Uterus (tissue), 4 donors: ENCODE data around the gene PFKL. TPM values are rescaled to one million over a fixed set of nuclear protein-coding genes. Genes with fewer than 3 reads are reported as not detected.
"Not testable (repeated sequence)": the region's sequence is repeated elsewhere in the genome, so short reads cannot be mapped to it uniquely, and the experiment has no call there.

Experiments used
- DNase-seq, 2 donors: peaks; one replicate each; pipeline ENCODE4 v3.0.0-alpha.2; 2019 to 2020
- H3K27ac ChIP-seq, 2 donors: fragments of 200-600 bp; sonication (generic); 1 replicate in 1 of 2; 2 replicates in 1 of 2; pipeline ENCODE4 v1.5.1; 2016 to 2018
- H3K27me3 ChIP-seq, 2 donors: fragments of 200-600 bp; sonication (generic); one replicate each; pipeline ENCODE4 v1.5.1; 2018 to 2019; ENCODE audit warnings: control low read depth in 1 of 2
- H3K36me3 ChIP-seq, 2 donors: fragments of 200-600 bp; sonication (generic); one replicate each; pipeline ENCODE4 v1.5.1; 2019; ENCODE audit warnings: control low read depth in 1 of 2
- H3K4me1 ChIP-seq, 2 donors: fragments of 200-600 bp; sonication (generic); one replicate each; pipeline ENCODE4 v1.5.1; 2018 to 2019; ENCODE audit warnings: control low read depth in 1 of 2
- H3K4me3 ChIP-seq, 2 donors: fragments of 200-600 bp; sonication (generic); 1 replicate in 1 of 2; 2 replicates in 1 of 2; pipeline ENCODE4 v1.5.1; 2018 to 2019; ENCODE audit warnings: mild to moderate bottlenecking in 1 of 2
- H3K9me3 ChIP-seq, 2 donors: fragments of 200-600 bp; sonication (generic); one replicate each; pipeline ENCODE4 v1.5.1; 2019; ENCODE audit warnings: control low read depth in 1 of 2
- POLR2A ChIP-seq, 2 donors: fragments of 450-650 bp; IDR thresholded peaks; one replicate each; pipeline ENCODE4 v1.6.1; 2016; ENCODE audit warnings: antibody characterized with exemption in 2 of 2, mild to moderate bottlenecking in 1 of 2, moderate library complexity in 1 of 2
- intact Hi-C: fragments of 100-400 bp; cut with DNase I; formaldehyde crosslinking; loops from one replicate; pipeline ENCODE4 v1.15.1; 2023; ENCODE audit warnings: low total_unique reads
- total RNA-seq, 4 donors: library from RNA; depleted of rRNA in 3 of 4; stranded (reverse); fragments of >200 nt in 3 of 4; gene quantifications; one replicate each; pipeline versions ENCODE4 v1.1.0 to v1.2.4, GENCODE V29; 2014 to 2023
- TF ChIP-seq, protein P1 (sequence below), 4 experiments: fragments of 200-600 bp in 2 of 4; fragments of 450-650 bp in 2 of 4; sonication (generic) in 2 of 4; IDR thresholded peaks; one replicate each; pipeline ENCODE4 v1.5.1; 2016 to 2019; ENCODE audit warnings: antibody characterized with exemption in 4 of 4, mild to moderate bottlenecking in 2 of 4, moderate library complexity in 1 of 4
- donor health status: DM: yes; HTN: yes; CAD: no.

PFKL gene
- total RNA-seq, 4 donors from 2014 or later = 36.5 to 144 (median 75.4) TPM

DNA sequence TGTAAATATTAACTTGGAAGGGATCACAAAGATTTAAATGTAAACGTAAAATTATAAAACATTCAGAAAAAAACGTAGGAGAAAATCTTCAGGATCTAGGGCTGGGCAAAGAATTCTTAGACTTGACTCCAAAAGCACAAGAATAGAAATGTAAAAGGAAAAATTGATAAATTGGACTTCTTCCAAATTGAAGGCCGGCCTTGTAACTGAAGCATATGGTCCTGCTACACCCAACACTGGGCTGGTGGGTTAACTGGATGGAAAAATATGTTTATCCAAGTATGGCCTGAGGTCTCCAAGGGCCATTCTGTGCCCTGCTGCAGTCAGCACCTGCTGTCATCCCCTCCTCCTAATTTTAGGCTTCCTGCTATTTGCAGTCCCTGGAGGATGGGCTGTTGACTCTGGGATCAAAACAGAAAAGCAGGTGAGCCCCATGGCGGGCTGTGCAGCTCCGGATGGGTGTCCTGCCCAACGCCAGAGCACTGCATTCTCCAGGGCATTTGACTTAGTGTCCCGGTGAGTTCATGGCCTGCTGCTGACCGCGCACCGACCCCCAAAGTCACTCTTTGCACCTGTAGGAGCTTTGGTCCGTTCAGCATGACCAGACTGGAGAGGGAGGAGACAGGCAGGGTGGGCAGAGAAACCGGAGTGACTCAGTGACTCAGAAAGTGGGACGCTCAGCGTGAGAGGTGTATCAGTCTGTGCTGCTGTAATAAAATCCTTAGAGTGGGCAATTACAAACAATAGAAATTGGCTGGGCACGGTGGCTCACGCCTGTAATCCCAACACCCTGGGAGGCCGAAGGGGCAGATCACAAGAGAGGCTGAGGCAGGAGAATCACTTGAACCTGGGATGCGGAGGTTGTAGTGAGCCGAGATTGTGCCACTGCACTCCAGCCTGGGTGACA, 20.2 kb upstream of the PFKL start:
- no peaks in the 10 kb centered on the region for H3K27me3 ChIP-seq
- TF ChIP-seq, protein P1, sequence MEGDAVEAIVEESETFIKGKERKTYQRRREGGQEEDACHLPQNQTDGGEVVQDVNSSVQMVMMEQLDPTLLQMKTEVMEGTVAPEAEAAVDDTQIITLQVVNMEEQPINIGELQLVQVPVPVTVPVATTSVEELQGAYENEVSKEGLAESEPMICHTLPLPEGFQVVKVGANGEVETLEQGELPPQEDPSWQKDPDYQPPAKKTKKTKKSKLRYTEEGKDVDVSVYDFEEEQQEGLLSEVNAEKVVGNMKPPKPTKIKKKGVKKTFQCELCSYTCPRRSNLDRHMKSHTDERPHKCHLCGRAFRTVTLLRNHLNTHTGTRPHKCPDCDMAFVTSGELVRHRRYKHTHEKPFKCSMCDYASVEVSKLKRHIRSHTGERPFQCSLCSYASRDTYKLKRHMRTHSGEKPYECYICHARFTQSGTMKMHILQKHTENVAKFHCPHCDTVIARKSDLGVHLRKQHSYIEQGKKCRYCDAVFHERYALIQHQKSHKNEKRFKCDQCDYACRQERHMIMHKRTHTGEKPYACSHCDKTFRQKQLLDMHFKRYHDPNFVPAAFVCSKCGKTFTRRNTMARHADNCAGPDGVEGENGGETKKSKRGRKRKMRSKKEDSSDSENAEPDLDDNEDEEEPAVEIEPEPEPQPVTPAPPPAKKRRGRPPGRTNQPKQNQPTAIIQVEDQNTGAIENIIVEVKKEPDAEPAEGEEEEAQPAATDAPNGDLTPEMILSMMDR (IDR thresholded peaks at IDR 0.05) = no peak
- TF ChIP-seq POLR2A (IDR thresholded peaks at IDR 0.05) = no peak
- intact Hi-C loops = no loop called here
- no peaks in the 10 kb centered on the region for H3K36me3 ChIP-seq
- H3K4me3 ChIP-seq = no peak overlapping the region
- H3K27ac ChIP-seq = no peak overlapping the region
- H3K4me1 ChIP-seq = no peaks in the 10 kb centered on the region
- no peaks in the 10 kb centered on the region for H3K9me3 ChIP-seq
- no peak for DNase-seq

DNA sequence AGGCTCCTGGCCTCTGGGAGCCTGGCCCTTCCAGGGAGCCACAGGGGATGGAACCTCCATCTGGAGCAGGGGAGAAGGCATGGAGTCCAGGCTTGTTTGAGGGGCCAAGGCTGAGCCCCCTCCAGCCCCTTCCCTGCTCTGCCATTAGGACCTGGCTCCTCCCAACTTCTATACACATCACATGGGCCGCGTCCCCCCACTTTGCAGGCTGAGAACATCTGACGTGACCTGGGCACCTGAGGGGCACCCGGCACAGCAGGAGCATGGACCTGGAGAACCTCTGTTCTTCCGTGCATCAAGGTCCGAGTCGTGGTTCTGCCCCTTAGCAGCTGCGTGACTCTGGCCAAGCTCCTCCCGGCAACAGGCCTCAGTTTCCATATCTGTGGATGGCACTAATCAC, 18.1 kb upstream of the PFKL start:
- intact Hi-C loops = no loop called here
- H3K36me3 ChIP-seq = no peaks in the 10 kb centered on the region
- H3K9me3 ChIP-seq = no peaks in the 10 kb centered on the region
- no peaks in the 10 kb centered on the region for H3K4me1 ChIP-seq
- no peak for TF ChIP-seq POLR2A (IDR thresholded peaks at IDR 0.05)
- TF ChIP-seq, protein P1 (IDR thresholded peaks at IDR 0.05) = no peak
- DNase-seq = no peak
- no peak overlapping the region for H3K4me3 ChIP-seq
- H3K27ac ChIP-seq = no peak overlapping the region
- H3K27me3 ChIP-seq = no peaks in the 10 kb centered on the region

DNA sequence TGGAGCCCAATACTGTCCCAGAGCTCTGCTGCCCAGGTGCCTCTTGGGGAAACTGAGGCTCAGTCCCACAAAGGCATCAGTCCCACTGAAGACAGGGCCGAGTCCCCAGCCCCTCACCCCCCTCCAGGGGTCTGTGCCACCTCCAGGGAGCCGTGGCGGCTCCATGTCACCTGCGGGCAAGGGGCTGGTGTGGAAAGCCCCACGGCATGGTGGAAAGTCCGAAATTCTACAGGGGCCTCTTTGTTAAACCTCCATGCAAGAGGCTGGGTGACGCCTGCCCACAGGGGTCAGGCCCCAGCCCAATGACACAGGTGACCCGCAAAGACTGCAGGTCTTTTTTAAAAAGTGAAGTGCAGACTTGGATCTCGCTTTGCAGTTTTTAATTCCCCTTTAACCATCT, 17.5 kb upstream of the PFKL start:
- DNase-seq = no peak
- Histone ChIP-seq H3K27me3 (no peaks in the 10 kb centered on the region), H3K27ac (no peak overlapping the region), H3K4me3 (no peak overlapping the region), H3K4me1 (no peaks in the 10 kb centered on the region), H3K36me3 (no peaks in the 10 kb centered on the region), H3K9me3 (no peaks in the 10 kb centered on the region)
- intact Hi-C loops = no loop called here
- TF ChIP-seq, protein P1 (IDR thresholded peaks at IDR 0.05) = no peak
- no peak for TF ChIP-seq POLR2A (IDR thresholded peaks at IDR 0.05)

DNA sequence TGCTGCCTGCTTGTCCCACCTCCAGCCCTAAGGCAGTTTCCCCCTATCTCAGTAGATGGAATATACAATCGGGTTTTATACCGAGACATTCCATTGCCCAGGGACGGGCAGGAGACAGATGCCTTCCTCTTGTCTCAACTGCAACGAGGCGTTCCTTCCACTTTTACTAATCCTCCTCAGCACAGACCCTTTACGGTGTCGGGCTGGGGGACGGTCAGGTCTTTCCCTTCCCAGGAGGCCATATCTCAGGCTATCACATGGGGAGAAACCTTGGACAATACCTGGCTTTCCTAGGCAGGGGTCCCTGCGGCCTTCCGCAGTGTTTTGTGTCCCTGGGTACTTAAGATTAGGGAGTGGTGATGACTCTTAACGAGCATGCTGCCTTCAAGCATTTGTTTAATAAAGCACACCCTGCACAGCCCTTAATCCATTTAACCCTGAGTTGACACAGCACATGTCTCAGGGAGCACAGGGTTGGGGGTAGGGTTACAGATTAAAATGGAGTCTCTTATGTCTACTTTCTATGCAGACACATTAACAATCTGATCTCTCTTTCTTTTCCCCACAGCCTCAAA, 16.6 kb upstream of the PFKL start:
- DNase-seq, H3K27ac ChIP-seq, intact Hi-C loops, H3K36me3 ChIP-seq, H3K27me3 ChIP-seq, H3K4me1 ChIP-seq, H3K9me3 ChIP-seq, H3K4me3 ChIP-seq: not testable (repeated sequence)

DNA sequence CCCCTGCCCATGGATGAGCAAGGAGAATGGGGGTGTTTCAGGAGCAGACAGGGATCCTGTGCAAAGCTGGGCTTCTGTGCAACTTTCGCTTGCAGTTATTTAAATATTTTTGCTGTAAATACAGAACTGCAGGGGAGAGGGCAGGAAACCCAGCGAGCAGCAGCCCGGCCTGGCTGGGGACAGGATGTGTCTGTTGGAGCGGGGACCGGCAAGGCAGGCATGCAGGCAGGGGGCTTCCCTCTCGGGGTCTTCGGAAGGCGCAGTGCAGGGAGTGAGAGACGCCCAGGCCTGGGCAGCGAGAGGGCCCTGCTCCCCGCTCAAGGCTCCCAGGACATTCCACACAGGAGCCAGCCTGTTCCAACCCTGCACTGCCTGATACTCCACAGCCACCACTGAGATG, 15.9 kb upstream of the PFKL start:
- intact Hi-C loops = no loop called here
- Histone ChIP-seq H3K4me1 (no peaks in the 10 kb centered on the region), H3K27me3 (no peaks in the 10 kb centered on the region)

More for the DNA sequence above, 15.9 kb upstream of the PFKL start:
- Histone ChIP-seq H3K27ac (no peak overlapping the region), H3K36me3 (no peaks in the 10 kb centered on the region), H3K4me3 (no peak overlapping the region), H3K9me3 (no peaks in the 10 kb centered on the region)
- TF ChIP-seq, protein P1 (IDR thresholded peaks at IDR 0.05) = no peak
- no peak for TF ChIP-seq POLR2A (IDR thresholded peaks at IDR 0.05)
- no peak for DNase-seq
